ENCODE measurements around the gene SPTBN4.
"Not testable (repeated sequence)": the region's sequence is repeated elsewhere in the genome, so short reads cannot be mapped to it uniquely, and the experiment has no call there.

Gene SPTBN4

DNA sequence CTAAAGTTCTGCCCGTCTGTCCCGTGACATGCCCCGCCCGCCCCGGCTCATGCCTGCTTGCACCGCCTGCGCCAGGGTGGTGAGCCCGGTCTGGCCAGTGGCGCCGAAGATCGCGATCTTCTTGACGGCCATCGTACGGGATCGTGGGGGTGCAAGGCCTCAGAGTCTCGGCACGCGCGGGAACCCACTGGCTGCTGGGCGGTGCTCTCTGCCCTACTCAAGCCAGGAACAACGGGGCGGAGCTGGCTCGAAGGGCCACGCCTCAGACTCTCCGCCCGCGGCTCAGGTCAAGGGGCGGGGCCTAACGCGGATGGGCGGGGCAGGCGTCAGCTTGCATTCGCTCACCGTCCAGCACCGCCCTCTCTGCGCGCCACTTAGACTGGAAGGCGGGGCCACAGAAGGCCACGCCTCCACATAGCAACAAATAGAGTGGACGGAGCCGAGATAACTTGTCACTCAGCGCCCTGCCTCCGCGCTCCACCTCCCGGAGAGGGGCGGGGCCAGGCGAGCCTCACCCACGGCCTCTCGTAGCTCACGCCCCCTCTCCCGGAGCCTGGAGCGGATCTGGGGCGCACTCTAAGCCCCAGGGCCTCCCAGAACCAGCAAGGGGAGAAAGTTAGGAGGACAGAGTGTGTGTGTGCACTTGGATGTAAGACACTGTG, 1.1 kb upstream of the SPTBN4 start, which contains the start of gene BLVRB:
TSS of gene BLVRB (minus strand) at position 189 of the 662 bp plus-strand sequence. CDS start at position 132, 57 bp downstream.
- DNase-seq, result peak; percentile 98

DNA sequence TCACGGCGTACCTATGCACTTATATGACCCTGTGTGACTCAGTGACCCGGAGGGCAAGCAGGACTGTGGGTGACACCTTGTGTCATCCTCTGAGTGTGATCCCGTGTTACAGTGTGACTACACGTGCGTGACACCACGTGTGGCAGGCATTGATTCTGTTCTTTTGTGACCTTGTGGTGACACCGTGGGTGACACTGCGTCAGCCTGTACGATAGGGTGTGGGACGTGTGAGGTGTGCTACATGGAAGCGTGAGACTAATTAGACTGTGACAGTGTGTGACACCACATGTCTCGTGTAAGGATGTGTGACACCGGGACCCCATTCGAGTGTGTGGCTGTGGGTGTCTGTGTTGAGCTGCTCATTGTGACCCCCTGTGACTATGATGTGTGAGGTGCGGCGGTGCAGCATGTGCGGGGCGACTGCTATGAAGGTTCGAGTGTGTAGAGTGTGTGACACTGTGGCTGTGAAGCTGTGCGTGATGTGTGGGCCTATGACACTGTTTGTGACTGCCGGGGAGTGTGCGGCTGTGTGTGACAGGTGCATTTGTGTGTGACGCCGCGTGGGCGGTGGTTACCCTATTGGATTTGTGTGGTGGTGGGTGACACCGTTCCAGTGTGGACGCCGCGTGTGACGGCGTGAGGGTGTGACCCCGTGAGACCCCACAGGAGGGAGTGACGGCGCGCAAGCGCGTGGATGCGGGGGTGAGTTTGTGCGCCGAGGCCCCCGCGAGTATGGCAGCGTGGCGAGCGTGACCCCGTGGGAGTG, 399 bp upstream of the SPTBN4 start:
- DNase-seq, result no peak

- no peak for DNase-seq
These were observed 2.2 kb downstream of the SPTBN4 start for GRCh38 chr19:40469011-40469410.

DNA sequence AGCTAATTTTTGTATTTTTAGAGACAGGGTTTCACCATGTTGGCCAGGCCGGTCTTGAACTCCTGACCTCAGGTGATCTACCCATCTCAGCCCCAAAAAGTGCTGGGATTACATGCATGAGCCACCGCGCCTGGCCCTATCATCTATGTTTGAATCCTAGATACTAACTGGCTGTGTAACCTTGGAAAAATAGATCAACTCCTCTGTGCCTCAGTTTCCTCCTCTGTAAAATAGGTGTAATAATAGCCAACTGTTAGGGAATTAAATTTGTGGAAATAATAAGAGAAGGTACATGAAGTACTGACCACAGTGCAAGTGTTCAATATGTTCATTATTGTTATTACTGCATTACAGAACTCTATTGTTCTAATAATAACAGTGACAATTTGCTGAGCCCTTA, 4.3 kb downstream of the SPTBN4 start:
- no peak for DNase-seq

GRCh38 chr19:40472516-40472915, 5.7 kb downstream of the SPTBN4 start:
- no peak for DNase-seq

DNA sequence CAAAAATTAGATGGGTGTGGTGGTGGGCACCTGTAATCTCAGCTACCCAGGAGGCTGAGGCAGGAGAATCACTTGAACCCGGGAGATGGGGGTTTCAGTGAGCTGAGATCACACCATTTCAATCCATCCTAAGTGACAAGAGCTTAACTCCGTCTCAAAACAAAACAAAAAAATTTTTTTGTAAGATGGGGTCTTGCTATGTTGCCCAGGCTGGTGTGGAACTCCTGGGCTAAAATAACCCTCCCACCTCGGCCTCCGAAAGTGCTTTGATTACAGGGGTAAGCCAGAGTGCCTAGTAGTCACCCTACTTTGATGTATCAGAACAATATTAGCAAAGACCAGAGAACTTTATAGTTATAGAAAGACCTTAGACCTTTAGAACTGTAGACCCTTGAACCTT, 7.9 kb downstream of the SPTBN4 start:
- no peak for DNase-seq

GRCh38 chr19:40475878-40476644, 9.3 kb downstream of the SPTBN4 start:
- DNase-seq, result not testable (repeated sequence)

GRCh38 chr19:40486017-40486416, 19.2 kb downstream of the SPTBN4 start:
- no peak for DNase-seq

DNA sequence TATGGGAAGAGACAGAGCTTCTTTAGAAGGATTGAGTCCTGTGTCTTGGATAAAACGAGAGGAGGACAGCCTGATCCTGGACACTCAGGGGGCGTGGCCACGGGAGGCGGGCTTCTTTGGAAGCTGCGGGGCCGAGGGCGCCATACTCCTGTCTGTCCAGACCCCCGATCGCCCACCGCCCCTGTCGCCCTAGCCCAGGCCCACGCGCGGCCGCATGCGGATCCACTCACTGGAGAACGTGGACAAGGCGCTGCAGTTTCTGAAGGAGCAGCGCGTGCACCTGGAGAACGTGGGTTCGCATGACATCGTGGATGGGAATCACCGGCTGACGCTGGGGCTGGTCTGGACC, 23.1 kb downstream of the SPTBN4 start:
- no peak for DNase-seq

DNA sequence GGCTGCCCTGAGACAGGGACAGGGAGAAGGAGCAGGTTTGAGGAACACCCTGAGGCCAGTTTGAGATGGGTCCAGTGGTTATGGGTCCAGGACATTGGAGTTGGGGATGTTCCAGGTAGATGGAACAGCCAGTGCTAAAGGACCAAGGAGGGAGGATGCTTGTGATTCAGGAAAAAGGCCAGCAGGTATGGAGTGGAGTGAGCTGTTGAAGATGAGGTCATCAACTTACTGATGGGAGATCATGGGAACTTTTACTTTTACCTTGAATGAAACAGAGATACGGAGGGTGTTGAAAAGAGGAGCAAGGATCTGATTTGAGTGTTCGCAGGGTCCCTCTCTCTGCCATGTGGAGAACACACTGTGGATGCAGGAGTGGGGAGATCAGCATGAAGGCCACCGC, 25.5 kb downstream of the SPTBN4 start:
- no peak for DNase-seq

- DNase-seq, result no peak
These were observed 27.0 kb downstream of the SPTBN4 start for GRCh38 chr19:40493778-40494177.

DNA sequence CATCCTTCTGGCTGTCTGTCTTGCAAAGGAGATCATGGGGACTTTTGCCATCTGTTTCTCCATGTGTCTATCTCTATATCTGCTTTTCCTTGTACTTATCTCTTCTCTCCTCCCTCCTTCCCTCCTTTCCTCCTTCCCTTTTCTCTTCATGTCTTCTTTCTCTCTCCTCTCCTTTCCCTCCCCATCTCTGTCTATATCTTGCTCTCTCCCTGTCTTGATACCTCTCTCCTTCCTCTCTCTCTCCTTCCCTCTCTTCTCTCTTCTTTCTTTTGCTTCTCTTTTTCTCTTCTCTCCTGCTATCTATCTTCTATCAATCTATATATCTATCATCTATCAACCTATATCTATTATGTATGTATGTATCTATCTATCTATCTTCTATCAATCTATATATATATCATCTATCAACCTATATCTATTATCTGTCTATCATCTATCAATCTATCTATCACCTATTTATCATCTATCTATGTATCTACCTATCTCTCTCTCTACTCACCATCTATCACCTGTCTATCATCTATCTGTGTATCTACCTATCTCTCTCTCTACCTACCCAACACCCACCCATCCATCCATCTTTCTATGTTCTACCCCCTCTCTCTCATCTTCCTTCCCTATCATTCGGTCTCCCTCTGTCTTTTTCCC, 27.5 kb downstream of the SPTBN4 start:
- no peak for DNase-seq

- no peak for DNase-seq
These were observed 30.4 kb downstream of the SPTBN4 start for GRCh38 chr19:40497214-40497613.

GRCh38 chr19:40499320-40499719, 32.5 kb downstream of the SPTBN4 start:
- DNase-seq, result no peak

DNA sequence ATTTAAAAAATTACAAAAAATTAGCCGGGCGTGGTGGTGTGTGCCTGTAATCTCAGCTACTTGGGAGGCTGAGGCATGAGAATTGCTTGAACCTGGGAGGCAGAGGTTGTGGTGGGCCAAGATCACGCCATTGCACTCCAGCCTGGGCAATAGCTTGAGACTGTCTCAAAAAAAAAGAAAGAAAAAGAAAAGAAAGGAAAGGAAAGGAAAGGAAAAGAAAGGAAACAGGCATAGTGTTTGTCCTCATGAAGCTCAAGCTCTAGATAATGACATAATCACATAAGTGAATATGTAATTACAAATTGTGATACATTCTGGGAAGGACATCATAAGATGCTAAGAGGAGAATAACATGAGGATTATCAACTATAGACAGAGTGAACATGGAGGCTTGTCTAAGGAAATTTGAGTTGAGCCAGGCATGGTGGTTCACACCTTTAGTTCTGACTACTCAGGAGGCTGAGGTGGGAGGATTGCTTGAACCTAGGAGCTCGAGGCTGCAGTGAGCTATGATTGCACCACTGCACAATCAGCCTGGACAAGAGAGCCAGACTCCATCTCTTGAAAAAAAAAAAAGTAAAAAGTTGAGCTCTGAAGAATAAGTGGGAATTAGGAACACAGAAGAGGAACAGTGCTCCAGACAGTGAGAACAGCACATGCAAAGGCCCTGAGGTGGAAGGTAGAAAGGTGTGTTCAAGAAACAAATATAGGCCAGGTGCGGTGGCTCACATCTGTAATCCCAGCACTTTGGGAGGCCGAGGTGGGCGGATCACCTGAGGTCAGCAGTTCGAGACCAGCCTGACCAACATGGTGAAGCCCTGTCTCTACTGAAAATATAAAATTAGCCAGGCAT, 34.1 kb downstream of the SPTBN4 start:
- DNase-seq, result not testable (repeated sequence)

DNA sequence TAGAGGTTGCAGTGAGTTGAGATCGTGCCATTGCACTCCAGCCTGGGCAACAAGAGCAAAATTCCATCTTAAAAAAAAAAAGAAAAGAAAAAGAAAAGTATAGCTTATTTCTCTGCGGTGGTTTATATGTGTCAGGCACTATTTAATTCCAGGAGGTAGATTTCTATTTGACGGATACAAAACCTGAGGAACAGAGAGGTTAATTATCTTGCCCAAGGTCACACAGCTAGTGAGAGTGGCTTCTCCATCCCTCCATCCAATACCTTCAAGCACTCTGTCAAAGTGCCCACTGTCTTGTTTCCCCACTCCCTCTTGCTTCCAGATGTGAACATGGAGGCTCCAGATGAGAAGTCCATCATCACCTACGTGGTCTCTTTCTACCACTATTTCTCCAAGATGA, 34.8 kb downstream of the SPTBN4 start:
- DNase-seq, result no peak

GRCh38 chr19:40502081-40502480, 35.3 kb downstream of the SPTBN4 start:
- DNase-seq, result no peak

- DNase-seq, result no peak
These were observed 36.0 kb downstream of the SPTBN4 start for GRCh38 chr19:40502647-40503319.

DNA sequence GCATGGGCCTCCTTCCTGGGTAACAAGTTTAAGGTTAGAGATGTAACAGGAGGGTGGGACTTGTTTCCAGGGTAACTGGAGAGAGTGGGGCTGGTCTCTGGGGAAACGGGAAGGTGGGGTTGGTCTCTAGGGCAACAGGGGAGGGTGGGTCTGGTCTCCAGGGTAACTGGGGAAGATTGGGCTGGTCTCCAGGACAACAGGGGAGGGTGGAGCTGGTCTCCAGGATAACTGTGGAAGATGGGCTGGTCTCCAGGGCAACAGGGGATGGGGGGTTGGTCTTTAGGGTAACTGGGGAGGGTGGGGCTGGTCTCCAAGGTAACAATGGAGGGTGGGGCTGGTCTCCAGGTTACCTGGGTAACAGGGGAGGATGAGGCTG, 36.5 kb downstream of the SPTBN4 start:
- no peak for DNase-seq

- DNase-seq, result no peak
These were observed 39.3 kb downstream of the SPTBN4 start for GRCh38 chr19:40506099-40506498.

DNA sequence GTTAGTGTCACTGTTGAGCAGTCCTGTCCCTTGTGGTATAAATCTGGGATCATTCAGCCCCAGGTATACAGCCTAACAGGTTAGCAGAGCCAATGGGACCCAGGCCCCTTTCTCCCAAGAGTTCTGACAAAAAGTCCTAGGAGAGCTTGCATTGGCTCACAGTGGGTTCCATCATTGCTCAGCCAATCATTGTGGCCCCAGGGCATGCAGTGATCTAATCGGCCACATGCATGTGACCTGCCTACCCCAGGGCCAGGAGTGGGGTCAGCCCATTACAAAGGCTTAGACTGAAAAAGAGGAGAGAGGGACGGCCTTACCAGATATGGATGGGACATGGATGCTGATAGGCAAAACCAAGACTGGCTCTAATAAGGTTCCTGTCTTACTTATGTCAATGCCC, 41.1 kb downstream of the SPTBN4 start:
- no peak for DNase-seq

DNA sequence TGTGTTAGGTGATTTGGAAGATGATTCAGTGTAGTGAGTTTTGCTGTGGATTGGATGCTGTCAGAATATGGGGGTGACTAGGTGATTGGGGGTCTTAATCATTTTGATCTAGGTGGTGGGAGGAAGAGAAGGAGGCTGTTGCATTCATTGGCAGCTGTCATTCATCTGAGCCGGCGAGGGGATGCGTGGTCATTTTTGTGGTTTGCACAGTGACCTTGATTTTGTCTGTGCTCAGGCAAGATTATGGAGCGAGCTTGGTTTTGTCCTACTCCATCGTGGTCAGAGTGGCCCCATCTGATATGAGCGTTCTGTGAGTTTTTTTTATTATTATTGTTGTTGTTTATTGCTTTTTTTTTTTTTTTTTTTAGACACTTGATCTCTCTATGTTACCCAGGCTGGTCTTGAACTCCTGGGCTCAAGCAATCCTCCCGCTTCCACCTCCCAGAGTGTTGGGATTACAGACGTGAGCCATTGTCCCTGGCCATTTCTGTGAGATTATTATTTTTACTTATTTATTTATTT, 42.0 kb downstream of the SPTBN4 start:
- no peak for DNase-seq
